ENCODE results near the gene OR52E1. TPM values are rescaled to one million over a fixed set of nuclear protein-coding genes. Genes with fewer than 3 reads are reported as not detected.
"Not testable (repeated sequence)": the region's sequence is repeated elsewhere in the genome, so short reads cannot be mapped to it uniquely, and the experiment has no call there.

OR52E1 gene
- not detected for total RNA-seq
- not detected for polyA plus RNA-seq
- long read RNA-seq, donor 1, result 0 reads
- long read RNA-seq, donor 2, result 0 reads
- long read RNA-seq, donor 3, result 0 reads
- long read RNA-seq, donor 4, result 0 reads

GRCh38 chr11:5069272-5069671 is at the start of gene OR52E1:
Gene OR52E1, plus strand, starts transcription at chr11:5069572.
- Histone ChIP-seq H3K9me3 (ENCODE audit: control insufficient read depth, low read length) (no peaks in the 10 kb centered on the region), H3K27me3 (ENCODE audit: control insufficient read depth, insufficient read depth) (no peaks in the 10 kb centered on the region), H3K27ac (ENCODE audit: low read length) (no peak within 1 kb of the TSS), H3K4me3 (ENCODE audit: low read length) (no peak within 1 kb of the TSS), H3K4me1 (ENCODE audit: control insufficient read depth, insufficient read depth, low read length) (no peaks in the 10 kb centered on the region)
- intact Hi-C loops (cut with DNase I), result no loop called here
- no peak for ATAC-seq
- no peak for DNase-seq
- 56% methylated on average over 3 of the region's 3 CpGs for WGBS

DNA sequence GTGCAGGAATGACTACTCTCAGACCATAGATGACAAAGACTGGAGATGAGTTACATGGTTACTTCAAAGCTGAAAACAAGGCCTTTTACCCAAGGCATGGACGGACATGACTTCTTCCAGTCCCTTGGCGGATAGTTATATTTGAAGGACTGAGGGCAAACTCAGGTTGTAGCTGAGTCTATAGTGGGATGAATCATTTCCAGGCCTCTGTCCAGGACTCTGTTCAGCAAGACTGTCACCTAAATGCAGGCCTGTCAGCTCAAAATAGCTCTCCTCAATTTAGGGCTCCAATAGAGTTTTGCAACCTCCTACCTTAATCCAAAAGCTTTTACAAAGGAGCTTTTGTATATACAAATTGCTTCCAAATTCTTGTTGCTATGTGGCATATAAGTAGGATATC is 47.4 kb upstream of the OR52E1 start:
- 79% methylated on average over 2 of the region's 2 CpGs for WGBS
- H3K4me1 ChIP-seq (ENCODE audit: control insufficient read depth, insufficient read depth, low read length), result no peaks in the 10 kb centered on the region
- no peaks in the 10 kb centered on the region for H3K27me3 ChIP-seq (ENCODE audit: control insufficient read depth, insufficient read depth)
- no peaks in the 10 kb centered on the region for H3K9me3 ChIP-seq (ENCODE audit: control insufficient read depth, low read length)
- H3K27ac ChIP-seq (ENCODE audit: low read length), result no peak overlapping the region
- DNase-seq (no peak), ATAC-seq (no peak)
- H3K4me3 ChIP-seq (ENCODE audit: low read length), result no peak overlapping the region
- intact Hi-C loops (cut with DNase I), result no loop called here

GRCh38 chr11:5036669-5037068 is 32.7 kb upstream of the OR52E1 start:
- H3K27ac ChIP-seq (ENCODE audit: low read length), result no peak overlapping the region
- no peaks in the 10 kb centered on the region for H3K4me1 ChIP-seq (ENCODE audit: control insufficient read depth, insufficient read depth, low read length)
- no peaks in the 10 kb centered on the region for H3K27me3 ChIP-seq (ENCODE audit: control insufficient read depth, insufficient read depth)
- intact Hi-C loops (cut with DNase I), result no loop called here
- no peak for DNase-seq
- no peaks in the 10 kb centered on the region for H3K9me3 ChIP-seq (ENCODE audit: control insufficient read depth, low read length)
- WGBS, result 76% methylated on average over 2 of the region's 2 CpGs
- H3K4me3 ChIP-seq (ENCODE audit: low read length), result no peak overlapping the region
- no peak for ATAC-seq

DNA sequence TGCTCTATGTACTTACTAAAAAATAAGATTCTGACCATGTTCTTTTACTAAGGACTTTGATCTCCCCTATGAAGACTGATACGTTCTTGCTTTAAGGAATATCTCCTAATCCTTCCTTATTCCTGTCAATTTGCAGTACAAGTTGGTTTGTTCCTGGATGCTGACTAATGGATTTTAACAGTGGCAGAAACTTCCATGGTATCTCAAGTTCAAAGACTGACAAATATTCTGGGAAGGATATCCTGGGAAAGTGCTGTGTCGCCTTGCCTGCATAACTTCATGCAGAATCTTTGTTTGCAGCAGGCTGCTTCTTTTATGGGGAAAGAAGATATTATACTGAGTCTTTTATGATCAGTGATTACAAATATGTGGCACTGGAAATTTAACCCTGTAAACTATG is 31.4 kb upstream of the OR52E1 start:
- H3K9me3 ChIP-seq (ENCODE audit: control insufficient read depth, low read length), result no peaks in the 10 kb centered on the region
- no peak for ATAC-seq
- no peaks in the 10 kb centered on the region for H3K4me1 ChIP-seq (ENCODE audit: control insufficient read depth, insufficient read depth, low read length)
- H3K4me3 ChIP-seq (ENCODE audit: low read length), result no peak overlapping the region
- no peaks in the 10 kb centered on the region for H3K27me3 ChIP-seq (ENCODE audit: control insufficient read depth, insufficient read depth)
- H3K27ac ChIP-seq (ENCODE audit: low read length), result no peak overlapping the region
- WGBS, result 36% methylated on average over 2 of the region's 2 CpGs
- intact Hi-C loops (cut with DNase I), result no loop called here
- DNase-seq, result no peak

DNA sequence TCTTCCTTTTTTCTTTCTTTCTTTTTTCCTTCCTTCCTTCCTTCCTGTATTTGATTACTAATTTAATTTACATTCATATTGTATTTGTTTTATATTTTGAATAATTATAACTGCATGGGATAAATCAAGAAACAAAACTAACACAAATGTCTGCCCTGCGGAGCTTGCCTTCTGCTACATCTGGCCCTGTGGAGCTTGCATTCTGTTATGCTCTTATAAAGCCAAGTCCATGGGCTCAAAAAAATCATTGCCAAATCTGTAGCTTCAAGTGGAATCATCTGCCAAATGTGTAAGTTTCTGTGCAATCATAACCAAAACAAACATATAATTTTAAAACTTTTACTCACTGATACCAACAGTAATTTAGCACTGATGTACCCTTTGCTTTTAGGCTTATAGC is 31.0 kb upstream of the OR52E1 start:
- intact Hi-C loops (cut with DNase I), result no loop called here
- H3K27me3 ChIP-seq (ENCODE audit: control insufficient read depth, insufficient read depth), result no peaks in the 10 kb centered on the region
- no peak overlapping the region for H3K4me3 ChIP-seq (ENCODE audit: low read length)
- 68% methylated on average over 1 of the region's 1 CpG for WGBS
- no peaks in the 10 kb centered on the region for H3K4me1 ChIP-seq (ENCODE audit: control insufficient read depth, insufficient read depth, low read length)
- no peak overlapping the region for H3K27ac ChIP-seq (ENCODE audit: low read length)
- H3K9me3 ChIP-seq (ENCODE audit: control insufficient read depth, low read length), result no peaks in the 10 kb centered on the region
- ATAC-seq, result no peak
- DNase-seq, result no peak

GRCh38 chr11:5040876-5041275 is 28.5 kb upstream of the OR52E1 start:
- WGBS, result 49% methylated on average over 4 of the region's 4 CpGs
- Histone ChIP-seq H3K27ac (ENCODE audit: low read length) (no peak overlapping the region), H3K4me3 (ENCODE audit: low read length) (no peak overlapping the region), H3K4me1 (ENCODE audit: control insufficient read depth, insufficient read depth, low read length) (no peaks in the 10 kb centered on the region), H3K9me3 (ENCODE audit: control insufficient read depth, low read length) (no peaks in the 10 kb centered on the region), H3K27me3 (ENCODE audit: control insufficient read depth, insufficient read depth) (no peaks in the 10 kb centered on the region)
- ATAC-seq (no peak), DNase-seq (no peak)
- intact Hi-C loops (cut with DNase I), result no loop called here

GRCh38 chr11:5042091-5042490 is 27.3 kb upstream of the OR52E1 start:
- 86% methylated on average over 3 of the region's 3 CpGs for WGBS
- Histone ChIP-seq H3K4me1 (ENCODE audit: control insufficient read depth, insufficient read depth, low read length) (no peaks in the 10 kb centered on the region), H3K9me3 (ENCODE audit: control insufficient read depth, low read length) (no peaks in the 10 kb centered on the region), H3K4me3 (ENCODE audit: low read length) (no peak overlapping the region), H3K27ac (ENCODE audit: low read length) (no peak overlapping the region), H3K27me3 (ENCODE audit: control insufficient read depth, insufficient read depth) (no peaks in the 10 kb centered on the region)
- intact Hi-C loops (cut with DNase I), result no loop called here
- no peak for DNase-seq
- ATAC-seq, result no peak

- no peak for ATAC-seq
- Histone ChIP-seq H3K4me3 (ENCODE audit: low read length) (no peak overlapping the region), H3K27me3 (ENCODE audit: control insufficient read depth, insufficient read depth) (no peaks in the 10 kb centered on the region), H3K9me3 (ENCODE audit: control insufficient read depth, low read length) (no peaks in the 10 kb centered on the region), H3K4me1 (ENCODE audit: control insufficient read depth, insufficient read depth, low read length) (no peaks in the 10 kb centered on the region), H3K27ac (ENCODE audit: low read length) (no peak overlapping the region)
- no peak for DNase-seq
- WGBS, result 51% methylated on average over 2 of the region's 2 CpGs
- intact Hi-C loops (cut with DNase I), result no loop called here
These were observed 26.0 kb upstream of the OR52E1 start for GRCh38 chr11:5043380-5043779.

DNA sequence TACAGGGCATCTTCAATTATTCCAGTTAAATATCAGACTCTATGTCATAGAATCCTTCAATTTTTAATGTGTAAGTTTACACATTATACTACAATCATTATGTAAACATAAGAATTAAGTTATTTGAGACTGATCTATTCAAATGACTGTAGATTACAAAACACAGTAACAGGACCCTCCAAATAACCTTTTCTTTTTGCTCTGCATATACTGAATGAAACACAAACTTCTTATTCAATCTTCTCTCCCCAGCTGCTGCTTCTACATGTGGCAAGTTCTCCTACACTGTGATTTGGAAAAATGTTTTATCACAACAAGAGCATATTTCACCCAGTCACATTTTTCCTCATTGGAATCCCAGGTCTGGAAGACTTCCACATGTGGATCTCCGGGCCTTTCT is 23.1 kb upstream of the OR52E1 start, which contains the start of gene OR52J3:
Gene OR52J3, plus strand, starts transcription at position 301 of the 400 bp plus-strand sequence. Its CDS starts 0 bp downstream, at position 301.
- WGBS, result 76% methylated on average over 1 of the region's 1 CpG
- no peak for ATAC-seq
- Histone ChIP-seq H3K4me3 (ENCODE audit: low read length) (no peak within 1 kb of the TSS), H3K9me3 (ENCODE audit: control insufficient read depth, low read length) (no peaks in the 10 kb centered on the region), H3K4me1 (ENCODE audit: control insufficient read depth, insufficient read depth, low read length) (no peaks in the 10 kb centered on the region), H3K27me3 (ENCODE audit: control insufficient read depth, insufficient read depth) (no peaks in the 10 kb centered on the region), H3K27ac (ENCODE audit: low read length) (no peak within 1 kb of the TSS)
- intact Hi-C loops (cut with DNase I), result no loop called here
- DNase-seq, result no peak

- DNase-seq (no peak), ATAC-seq (no peak)
- 75% methylated on average over 15 of the region's 15 CpGs for WGBS
- no peaks in the 10 kb centered on the region for H3K9me3 ChIP-seq (ENCODE audit: control insufficient read depth, low read length)
- intact Hi-C loops (cut with DNase I), result no loop called here
- no peak overlapping the region for H3K4me3 ChIP-seq (ENCODE audit: low read length)
- H3K27me3 ChIP-seq (ENCODE audit: control insufficient read depth, insufficient read depth), result no peaks in the 10 kb centered on the region
- H3K4me1 ChIP-seq (ENCODE audit: control insufficient read depth, insufficient read depth, low read length), result no peaks in the 10 kb centered on the region
- no peak overlapping the region for H3K27ac ChIP-seq (ENCODE audit: low read length)
These were observed 22.5 kb upstream of the OR52E1 start for GRCh38 chr11:5046754-5047330.

DNA sequence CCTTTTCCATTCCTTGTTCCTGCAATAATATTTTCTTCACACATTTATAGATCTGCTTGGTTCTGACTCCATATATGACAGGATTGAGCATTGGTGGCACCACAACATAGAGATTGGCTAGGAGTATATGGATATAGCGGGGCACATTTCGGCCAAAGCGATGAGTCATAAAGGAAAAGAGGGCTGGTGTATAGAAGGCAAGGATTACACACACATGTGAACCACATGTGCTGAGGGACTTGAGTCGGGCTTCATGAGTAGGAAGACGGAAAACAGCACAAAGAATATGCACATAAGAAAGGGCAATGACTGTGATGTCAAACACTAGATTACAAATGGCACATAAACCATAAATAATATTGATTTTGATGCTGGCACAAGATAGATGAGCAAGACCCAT is 10.7 kb upstream of the OR52E1 start:
- H3K4me3 ChIP-seq (ENCODE audit: low read length); ATAC-seq; H3K27me3 ChIP-seq (ENCODE audit: control insufficient read depth, insufficient read depth); intact Hi-C loops (cut with DNase I); H3K4me1 ChIP-seq (ENCODE audit: control insufficient read depth, insufficient read depth, low read length); H3K27ac ChIP-seq (ENCODE audit: low read length); DNase-seq; H3K9me3 ChIP-seq (ENCODE audit: control insufficient read depth, low read length): not testable (repeated sequence)
- WGBS, result 66% methylated on average over 5 of the region's 5 CpGs

GRCh38 chr11:5059391-5059790 is 10.0 kb upstream of the OR52E1 start, which contains the start of gene OR52E2:
Gene OR52E2, minus strand, starts transcription at chr11:5059627. Its CDS starts 0 bp downstream, at chr11:5059627.
- no peaks in the 10 kb centered on the region for H3K27me3 ChIP-seq (ENCODE audit: control insufficient read depth, insufficient read depth)
- ATAC-seq (no peak), DNase-seq (no peak)
- WGBS, result 82% methylated on average over 3 of the region's 3 CpGs
- intact Hi-C loops (cut with DNase I), result no loop called here
- no peak within 1 kb of the TSS for H3K27ac ChIP-seq (ENCODE audit: low read length)
- H3K9me3 ChIP-seq (ENCODE audit: control insufficient read depth, low read length), result no peaks in the 10 kb centered on the region
- no peak within 1 kb of the TSS for H3K4me3 ChIP-seq (ENCODE audit: low read length)
- H3K4me1 ChIP-seq (ENCODE audit: control insufficient read depth, insufficient read depth, low read length), result no peaks in the 10 kb centered on the region
